B cell (primary cell): ENCODE data around the gene KLHL42. TPM values are rescaled to one million over a fixed set of nuclear protein-coding genes. Genes with fewer than 3 reads are reported as not detected.

Experiments
- ATAC-seq: fragments of 200-7000 bp; cut with Tn5 transposase; one replicate; pipeline ENCODE4 v1.10.0; 2021; ENCODE audit warnings: low read depth, mild to moderate bottlenecking, moderate number of reproducible peaks, moderate library complexity
- CTCF ChIA-PET: fragments of 350-600 bp; sonication (Branson Sonifier 250); formaldehyde crosslinking; loops from one replicate; lab custom pipeline; 2021; ENCODE audit warnings: antibody characterized with exemption, inconsistent platforms; lab: Charles Lee
- POLR2A ChIA-PET: fragments of 350-600 bp; sonication (Branson Sonifier 250); formaldehyde crosslinking; loops from one replicate; lab custom pipeline; 2021; ENCODE audit warnings: antibody characterized with exemption; lab: Charles Lee
- DNase-seq: peaks from one replicate; pipeline ENCODE4 v3.0.0; 2013
- H2AFZ ChIP-seq: 2 replicates; pipeline ENCODE4 v1.6.1; 2012; ENCODE audit warnings: mild to moderate bottlenecking, low read depth, low read length; ENCODE audit not compliant: insufficient read depth, poor library complexity, severe bottlenecking
- H3K27ac ChIP-seq, 2 donors: 1 replicate in 1 of 2; 2 replicates in 1 of 2; pipeline ENCODE4 v1.5.1; 2012 to 2013; ENCODE audit warnings: low read length in 2 of 2, mild to moderate bottlenecking in 2 of 2, moderate library complexity in 1 of 2
- H3K27me3 ChIP-seq, 4 experiments: fragments of 200-600 bp in 1 of 4; sonication (generic) in 1 of 4; replicated peaks in 1 of 4; 1 replicate in 2 of 4; 2 replicates in 2 of 4; pipeline versions ENCODE4 v1.6.1 to v1.7.0; 2013 to 2016; ENCODE audit warnings: low read length in 3 of 4, mild to moderate bottlenecking in 2 of 4, mixed read lengths in 1 of 4, moderate library complexity in 1 of 4; ENCODE audit not compliant: insufficient read depth in 4 of 4, control insufficient read depth in 3 of 4; ENCODE audit errors: control extremely low read depth in 1 of 4
- H3K36me3 ChIP-seq, 2 experiments: replicated peaks in 1 of 2; 1 replicate in 1 of 2; 2 replicates in 1 of 2; pipeline versions ENCODE4 v1.6.1 to v1.7.1; 2013; ENCODE audit warnings: low read length in 1 of 2; ENCODE audit not compliant: insufficient read depth in 2 of 2, control insufficient read depth in 1 of 2; ENCODE audit errors: control extremely low read depth in 1 of 2, extremely low read depth in 1 of 2
- H3K4me1 ChIP-seq, 2 donors: fragments of 200-600 bp in 1 of 2; sonication (generic) in 1 of 2; 1 replicate in 1 of 2; 2 replicates in 1 of 2; pipeline versions ENCODE4 v1.5.1 to v1.6.1; 2013 to 2017; ENCODE audit warnings: low read length in 2 of 2; ENCODE audit not compliant: control insufficient read depth in 2 of 2, insufficient read depth in 2 of 2
- H3K4me2 ChIP-seq: replicated peaks from 2 replicates; pipeline ENCODE3; 2012; ENCODE audit warnings: mild to moderate bottlenecking, low read depth, low read length; ENCODE audit not compliant: poor library complexity, severe bottlenecking
- H3K4me3 ChIP-seq, 5 experiments: fragments of 200-600 bp in 1 of 5; sonication (generic) in 1 of 5; 1 replicate in 3 of 5; 2 replicates in 2 of 5; pipeline versions ENCODE4 v1.5.1 to v1.7.0; 2011 to 2016; ENCODE audit warnings: low read length in 4 of 5, mild to moderate bottlenecking in 4 of 5, low read depth in 2 of 5, control low read depth in 1 of 5, moderate library complexity in 1 of 5; ENCODE audit not compliant: insufficient read depth in 1 of 5; ENCODE audit errors: control extremely low read depth in 1 of 5, extremely low read depth in 1 of 5
- H3K79me2 ChIP-seq: fragments of 200-600 bp; sonication (generic); one replicate; pipeline ENCODE4 v1.6.0; 2016; ENCODE audit warnings: low read length; ENCODE audit not compliant: control insufficient read depth, insufficient read depth
- H3K9ac ChIP-seq: fragments of 200-600 bp; sonication (generic); 2 replicates; pipeline ENCODE4 v1.6.1; 2017; ENCODE audit warnings: mild to moderate bottlenecking, low read length, moderate library complexity
- H3K9me3 ChIP-seq, 3 donors: one replicate each; pipeline versions ENCODE4 v1.6.1 to v1.7.1; 2013; ENCODE audit warnings: low read length in 2 of 3; ENCODE audit not compliant: control insufficient read depth in 2 of 3, insufficient read depth in 1 of 3; ENCODE audit errors: control extremely low read depth in 1 of 3
- H4K20me1 ChIP-seq: 2 replicates; pipeline ENCODE4 v1.6.0; 2012; ENCODE audit warnings: mild to moderate bottlenecking, low read length; ENCODE audit not compliant: insufficient read depth, control insufficient read depth, poor library complexity, severe bottlenecking
- H3K27ac Mint-ChIP-seq: one replicate; pipeline ENCODE4 v1.8.0; 2021; ENCODE audit warnings: mixed read lengths
- H3K27me3 Mint-ChIP-seq: one replicate; pipeline ENCODE4 v1.8.0; 2021; ENCODE audit warnings: mixed read lengths
- H3K4me1 Mint-ChIP-seq: one replicate; pipeline ENCODE4 v1.8.0; 2021; ENCODE audit warnings: mixed read lengths
- H3K4me3 Mint-ChIP-seq: one replicate; pipeline ENCODE4 v1.8.0; 2021; ENCODE audit warnings: mixed read lengths
- H3K9me3 Mint-ChIP-seq: one replicate; pipeline ENCODE4 v1.8.0; 2022; ENCODE audit warnings: mixed read lengths; ENCODE audit not compliant: insufficient read depth
- EZH2 ChIP-seq: IDR thresholded peaks from 2 replicates; pipeline ENCODE4 v1.6.1; 2012; ENCODE audit warnings: borderline replicate concordance, low read depth, mild to moderate bottlenecking, moderate library complexity, low read length; ENCODE audit not compliant: insufficient read depth, poor library complexity, severe bottlenecking
- WGBS: methylation state at CpG from one replicate; pipeline ENCODE4 v1.1.5; 2013; ENCODE audit warnings: missing lambda C conversion rate; ENCODE audit not compliant: insufficient coverage; 5-methylcytosine and 5-hydroxymethylcytosine counted together
- intact Hi-C: fragments of 100-400 bp; cut with micrococcal nuclease; formaldehyde crosslinking; loops from one replicate; pipeline ENCODE4 v1.10.0; 2022
- polyA plus RNA-seq: library from polyadenylated mRNA; depleted of rRNA; stranded (reverse); fragments of >200 nt; gene quantifications from 2 replicates; pipeline ENCODE4 v1.2.3, GENCODE V29; 2012
- total RNA-seq, 2 donors: library from RNA; stranded (reverse); fragments of 120-200 nt in 1 of 2; gene quantifications; 1 replicate in 1 of 2; 2 replicates in 1 of 2; pipeline versions ENCODE4 v1.2.3 to v1.2.4, GENCODE V29; 2013 to 2022
- TF ChIP-seq, protein P1 (sequence below): fragments of 200-600 bp; IDR thresholded peaks from one replicate; pipeline ENCODE4 v1.8.0; 2022; ENCODE audit warnings: antibody characterized with exemption, mild to moderate bottlenecking

Gene KLHL42
- total and polyA plus RNA-seq, 2 donors (not counting 1 experiment from before 2014, with no cell fraction given) = 11.5 to 20.5 TPM

DNA sequence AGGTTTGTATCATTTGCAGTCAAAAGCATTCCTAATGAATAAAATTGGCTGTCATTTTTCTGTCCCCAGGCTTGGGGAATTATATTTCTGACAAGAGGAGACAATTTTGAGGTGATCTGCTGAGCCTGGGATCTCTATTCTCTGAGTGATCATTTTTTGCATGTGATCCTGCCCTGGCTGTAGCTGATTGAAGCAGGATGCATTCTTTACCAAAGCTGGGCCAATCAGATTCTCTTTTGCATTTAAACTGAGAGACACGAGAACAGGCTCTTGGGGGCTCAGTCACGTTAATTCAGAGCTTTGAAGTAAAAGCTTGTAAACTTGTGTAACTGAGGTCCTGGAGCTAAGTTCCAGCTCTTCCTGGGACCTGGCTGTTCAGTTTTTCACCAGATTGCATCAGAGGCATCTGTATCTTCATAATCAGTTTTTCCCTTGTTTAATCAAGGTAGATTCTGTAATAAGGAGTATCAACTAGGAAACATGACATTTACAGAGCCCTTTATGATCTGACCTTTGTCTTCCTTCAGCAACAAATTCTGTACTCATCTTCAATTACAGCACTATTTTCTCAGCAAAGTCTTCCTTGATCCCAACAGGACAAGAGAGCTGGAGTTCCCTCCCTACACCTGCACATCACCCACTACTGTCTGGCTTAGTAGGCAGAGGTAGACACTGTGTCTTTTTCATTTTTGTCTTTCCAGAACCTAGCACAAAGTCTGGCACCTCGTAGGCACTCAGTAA lies 35.0 kb downstream of the KLHL42 start:
- 82% methylated on average over 2 of the region's 3 CpGs for WGBS
- Mint-ChIP-seq H3K27me3 (peaks cover 12% of the 10 kb centered on the region), H3K4me1 (peaks cover 2% of the 10 kb centered on the region), H3K9me3 (no peaks in the 10 kb centered on the region), H3K27ac (no peak overlapping the region), H3K4me3 (no peak overlapping the region)
- H3K9me3 ChIP-seq = no peaks in the 10 kb centered on the region
- H3K9ac ChIP-seq = no peak overlapping the region
- no peak overlapping the region for H3K27ac ChIP-seq
- no peak overlapping the region for H3K4me3 ChIP-seq
- DNase-seq (no peak), ATAC-seq (no peak)
- H2AFZ ChIP-seq = no peak overlapping the region
- H4K20me1 ChIP-seq = no peaks in the 10 kb centered on the region
- no peak overlapping the region for H3K4me2 ChIP-seq
- intact Hi-C loops = no loop called here
- H3K79me2 ChIP-seq = no peaks in the 10 kb centered on the region
- H3K4me1 ChIP-seq = no peaks in the 10 kb centered on the region
- POLR2A ChIA-PET = no interaction called here
- no peaks in the 10 kb centered on the region for H3K27me3 ChIP-seq
- CTCF ChIA-PET = no interaction called here
- H3K36me3 ChIP-seq = no peaks in the 10 kb centered on the region
- TF ChIP-seq, protein P1, sequence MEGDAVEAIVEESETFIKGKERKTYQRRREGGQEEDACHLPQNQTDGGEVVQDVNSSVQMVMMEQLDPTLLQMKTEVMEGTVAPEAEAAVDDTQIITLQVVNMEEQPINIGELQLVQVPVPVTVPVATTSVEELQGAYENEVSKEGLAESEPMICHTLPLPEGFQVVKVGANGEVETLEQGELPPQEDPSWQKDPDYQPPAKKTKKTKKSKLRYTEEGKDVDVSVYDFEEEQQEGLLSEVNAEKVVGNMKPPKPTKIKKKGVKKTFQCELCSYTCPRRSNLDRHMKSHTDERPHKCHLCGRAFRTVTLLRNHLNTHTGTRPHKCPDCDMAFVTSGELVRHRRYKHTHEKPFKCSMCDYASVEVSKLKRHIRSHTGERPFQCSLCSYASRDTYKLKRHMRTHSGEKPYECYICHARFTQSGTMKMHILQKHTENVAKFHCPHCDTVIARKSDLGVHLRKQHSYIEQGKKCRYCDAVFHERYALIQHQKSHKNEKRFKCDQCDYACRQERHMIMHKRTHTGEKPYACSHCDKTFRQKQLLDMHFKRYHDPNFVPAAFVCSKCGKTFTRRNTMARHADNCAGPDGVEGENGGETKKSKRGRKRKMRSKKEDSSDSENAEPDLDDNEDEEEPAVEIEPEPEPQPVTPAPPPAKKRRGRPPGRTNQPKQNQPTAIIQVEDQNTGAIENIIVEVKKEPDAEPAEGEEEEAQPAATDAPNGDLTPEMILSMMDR = no peak
- no peak for TF ChIP-seq EZH2

DNA sequence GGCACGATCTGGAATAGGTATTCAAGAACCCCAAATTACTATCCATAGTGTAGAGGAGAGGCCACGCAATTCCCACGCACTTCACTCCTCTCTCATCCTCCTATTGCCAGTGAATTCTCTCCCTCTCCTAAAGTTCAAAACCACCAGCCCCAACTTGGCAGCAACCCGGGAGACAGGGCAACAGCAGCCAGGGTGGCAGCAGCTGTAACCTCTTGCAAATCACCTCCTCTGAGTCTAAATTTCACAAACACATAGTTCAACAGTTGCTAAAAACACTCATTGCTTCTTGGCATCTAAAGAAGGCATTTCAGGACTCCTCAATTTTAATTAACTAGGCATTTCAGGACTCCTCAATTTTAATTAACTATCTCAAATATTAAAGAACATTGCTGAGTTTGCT lies 37.7 kb downstream of the KLHL42 start:
- no peak for DNase-seq
- no peak for ATAC-seq
- peaks cover 16% of the 10 kb centered on the region for H3K4me1 Mint-ChIP-seq
- no peak overlapping the region for H2AFZ ChIP-seq
- TF ChIP-seq, protein P1 = no peak
- TF ChIP-seq EZH2 = no peak
- ChIA-PET CTCF (no interaction called here), POLR2A (no interaction called here)
- no peak overlapping the region for H3K27ac ChIP-seq
- H3K4me2 ChIP-seq = no peak overlapping the region
- H3K27ac Mint-ChIP-seq = no peak overlapping the region
- H3K27me3 Mint-ChIP-seq = peaks cover 4% of the 10 kb centered on the region
- no peaks in the 10 kb centered on the region for H3K9me3 ChIP-seq
- H3K4me3 ChIP-seq = no peak overlapping the region
- no peak overlapping the region for H3K4me3 Mint-ChIP-seq
- no peak overlapping the region for H3K9ac ChIP-seq
- H3K4me1 ChIP-seq = peaks cover 3 to 9% of the 10 kb centered on the region in 2 donors
- no peaks in the 10 kb centered on the region for H3K79me2 ChIP-seq
- H3K9me3 Mint-ChIP-seq = no peaks in the 10 kb centered on the region
- no peaks in the 10 kb centered on the region for H4K20me1 ChIP-seq
- intact Hi-C loops = no loop called here
- H3K36me3 ChIP-seq = no peaks in the 10 kb centered on the region
- no peaks in the 10 kb centered on the region for H3K27me3 ChIP-seq
- WGBS = 100% methylated on average over 3 of the region's 4 CpGs
